Neural crest cell (in vitro differentiated cells): ENCODE measurements around the gene FAM20B. TPM values are rescaled to one million over a fixed set of nuclear protein-coding genes. Genes with fewer than 3 reads are reported as not detected.
A peak's percentile ranks its signal among the peaks of the same experiment; 100 is the strongest.

Experiments used
- DNase-seq: peaks from one replicate; pipeline ENCODE4 v3.0.0; 2021; ENCODE audit warnings: low read depth, mixed read lengths, low spot score
- H3K27ac Mint-ChIP-seq: one replicate; pipeline ENCODE4 v1.8.0; 2021; ENCODE audit warnings: mild to moderate bottlenecking, mixed read lengths; ENCODE audit not compliant: unreplicated experiment
- H3K27me3 Mint-ChIP-seq: 2 replicates; pipeline ENCODE4 v1.8.0; 2021; ENCODE audit warnings: low read depth, mild to moderate bottlenecking, mixed read lengths
- H3K36me3 Mint-ChIP-seq: 2 replicates; pipeline ENCODE4 v1.8.0; 2021; ENCODE audit warnings: low read depth, mild to moderate bottlenecking, mixed read lengths
- H3K4me1 Mint-ChIP-seq: 2 replicates; pipeline ENCODE4 v1.8.0; 2021; ENCODE audit warnings: mixed read lengths
- H3K4me3 Mint-ChIP-seq: one replicate; pipeline ENCODE4 v1.8.0; 2021; ENCODE audit warnings: mild to moderate bottlenecking, mixed read lengths
- H3K9me3 Mint-ChIP-seq: 2 replicates; pipeline ENCODE4 v1.8.0; 2021; ENCODE audit warnings: mixed read lengths
- total RNA-seq: library from RNA; stranded (reverse); gene quantifications from 2 replicates; pipeline ENCODE4 v1.2.1, GENCODE V29; 2021
- TF ChIP-seq, protein P1 (sequence below): fragments of 200-600 bp; sonication (generic); conservative IDR thresholded peaks from 2 replicates; pipeline ENCODE4 v1.5.0; 2021; ENCODE audit warnings: antibody characterized with exemption, mild to moderate bottlenecking

Gene FAM20B
- total RNA-seq, 1 donor from 2014 or later, result 39.7 TPM

DNA sequence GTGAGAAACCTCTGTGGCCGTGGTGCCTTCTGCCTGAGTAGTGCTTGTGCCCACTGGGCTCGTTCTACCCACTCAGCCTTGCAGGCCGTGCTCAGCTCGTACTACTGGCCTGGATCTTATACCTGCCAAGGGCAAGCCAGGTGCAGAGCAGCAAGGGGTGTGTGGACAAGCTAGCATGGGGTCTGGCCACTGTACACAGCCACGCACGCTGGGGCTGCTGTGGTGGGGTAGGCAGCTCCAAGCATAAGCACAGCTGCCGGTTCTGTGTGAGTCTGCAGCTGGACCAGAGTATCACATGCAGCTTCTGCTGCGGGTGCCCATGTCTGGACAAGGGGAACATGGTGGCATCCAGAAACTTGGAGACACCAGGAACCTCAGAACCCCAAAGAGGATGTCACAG is 16.4 kb downstream of the FAM20B start:
- Mint-ChIP-seq H3K27me3 (no peaks in the 10 kb centered on the region), H3K27ac (no peak overlapping the region), H3K4me3 (no peak overlapping the region), H3K4me1 (peaks cover 17% of the 10 kb centered on the region), H3K36me3 (peaks cover 9% of the 10 kb centered on the region), H3K9me3 (no peaks in the 10 kb centered on the region)
- DNase-seq, result no peak
- TF ChIP-seq, protein P1, sequence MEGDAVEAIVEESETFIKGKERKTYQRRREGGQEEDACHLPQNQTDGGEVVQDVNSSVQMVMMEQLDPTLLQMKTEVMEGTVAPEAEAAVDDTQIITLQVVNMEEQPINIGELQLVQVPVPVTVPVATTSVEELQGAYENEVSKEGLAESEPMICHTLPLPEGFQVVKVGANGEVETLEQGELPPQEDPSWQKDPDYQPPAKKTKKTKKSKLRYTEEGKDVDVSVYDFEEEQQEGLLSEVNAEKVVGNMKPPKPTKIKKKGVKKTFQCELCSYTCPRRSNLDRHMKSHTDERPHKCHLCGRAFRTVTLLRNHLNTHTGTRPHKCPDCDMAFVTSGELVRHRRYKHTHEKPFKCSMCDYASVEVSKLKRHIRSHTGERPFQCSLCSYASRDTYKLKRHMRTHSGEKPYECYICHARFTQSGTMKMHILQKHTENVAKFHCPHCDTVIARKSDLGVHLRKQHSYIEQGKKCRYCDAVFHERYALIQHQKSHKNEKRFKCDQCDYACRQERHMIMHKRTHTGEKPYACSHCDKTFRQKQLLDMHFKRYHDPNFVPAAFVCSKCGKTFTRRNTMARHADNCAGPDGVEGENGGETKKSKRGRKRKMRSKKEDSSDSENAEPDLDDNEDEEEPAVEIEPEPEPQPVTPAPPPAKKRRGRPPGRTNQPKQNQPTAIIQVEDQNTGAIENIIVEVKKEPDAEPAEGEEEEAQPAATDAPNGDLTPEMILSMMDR, result no peak

DNA sequence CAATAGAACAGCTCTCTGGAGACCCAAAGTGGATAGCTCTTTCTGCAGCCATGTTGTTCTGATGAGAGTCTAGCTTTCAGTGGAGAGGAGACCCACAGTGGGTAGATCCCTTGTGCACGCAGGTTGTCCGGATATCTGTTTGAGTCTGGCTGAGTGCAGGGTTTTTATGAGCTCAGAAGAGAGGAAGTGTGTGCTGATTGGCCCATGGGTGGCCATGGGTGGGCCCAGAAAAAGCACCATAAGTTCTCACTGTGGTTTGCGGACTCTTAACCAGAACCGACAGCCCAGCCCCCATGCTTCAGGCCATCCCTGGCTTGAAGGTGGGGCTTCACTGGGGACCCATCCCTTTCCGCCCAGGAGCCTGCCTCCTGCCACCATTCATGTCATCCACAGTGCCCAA is 17.0 kb downstream of the FAM20B start:
- Mint-ChIP-seq H3K27me3 (no peaks in the 10 kb centered on the region), H3K9me3 (no peaks in the 10 kb centered on the region), H3K36me3 (peaks cover 9% of the 10 kb centered on the region), H3K27ac (peak overlapping the region; percentile 58), H3K4me1 (peaks cover 22% of the 10 kb centered on the region), H3K4me3 (no peak overlapping the region)
- TF ChIP-seq, protein P1, result no peak
- no peak for DNase-seq

DNA sequence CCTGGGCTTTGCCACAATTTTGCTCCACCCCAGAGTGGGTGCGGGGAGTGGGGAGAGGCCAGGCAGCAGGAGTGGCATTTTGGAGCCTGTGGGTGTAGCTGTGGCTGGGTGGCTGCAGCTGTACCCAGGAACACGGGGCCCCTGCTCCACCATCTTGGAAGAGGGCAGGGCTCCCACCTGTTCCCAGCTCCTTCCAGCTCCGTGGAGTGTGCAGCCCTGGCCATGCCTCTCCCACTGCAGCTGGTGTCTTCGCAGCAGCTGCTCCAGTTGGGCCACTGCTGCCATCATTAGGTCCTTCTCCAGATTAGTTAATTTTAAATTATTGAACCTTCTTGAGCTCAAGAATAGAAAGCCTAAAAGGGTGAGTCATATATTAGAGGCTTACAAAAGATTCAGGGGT is 17.6 kb downstream of the FAM20B start:
- TF ChIP-seq, protein P1, result no peak
- no peak for DNase-seq
- no peaks in the 10 kb centered on the region for H3K9me3 Mint-ChIP-seq
- no peak overlapping the region for H3K27ac Mint-ChIP-seq
- peaks cover 22% of the 10 kb centered on the region for H3K4me1 Mint-ChIP-seq
- H3K27me3 Mint-ChIP-seq, result no peaks in the 10 kb centered on the region
- no peak overlapping the region for H3K4me3 Mint-ChIP-seq
- peaks cover 10% of the 10 kb centered on the region for H3K36me3 Mint-ChIP-seq

DNA sequence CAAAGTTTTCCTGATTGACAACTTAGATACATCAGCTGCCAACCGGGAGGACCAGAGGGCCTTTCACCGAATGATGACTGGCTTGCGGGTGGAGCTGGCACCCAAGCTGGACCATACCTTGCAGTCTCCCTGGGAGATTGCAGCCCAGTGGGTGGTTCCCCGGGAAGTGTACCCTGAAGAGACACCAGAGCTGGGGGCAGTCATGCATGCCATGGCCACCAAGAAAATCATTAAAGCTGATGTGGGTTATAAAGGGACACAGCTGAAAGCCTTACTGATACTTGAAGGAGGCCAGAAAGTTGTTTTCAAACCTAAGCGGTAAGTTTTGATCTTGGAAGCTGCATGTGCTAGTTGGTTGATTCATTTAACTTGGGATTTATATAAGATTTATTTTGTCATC is 18.2 kb downstream of the FAM20B start:
- TF ChIP-seq, protein P1, result no peak
- H3K4me3 Mint-ChIP-seq, result no peak overlapping the region
- H3K9me3 Mint-ChIP-seq, result no peaks in the 10 kb centered on the region
- peaks cover 16% of the 10 kb centered on the region for H3K4me1 Mint-ChIP-seq
- DNase-seq, result no peak
- H3K27ac Mint-ChIP-seq, result no peak overlapping the region
- H3K36me3 Mint-ChIP-seq, result peaks cover 11% of the 10 kb centered on the region
- H3K27me3 Mint-ChIP-seq, result no peaks in the 10 kb centered on the region

DNA sequence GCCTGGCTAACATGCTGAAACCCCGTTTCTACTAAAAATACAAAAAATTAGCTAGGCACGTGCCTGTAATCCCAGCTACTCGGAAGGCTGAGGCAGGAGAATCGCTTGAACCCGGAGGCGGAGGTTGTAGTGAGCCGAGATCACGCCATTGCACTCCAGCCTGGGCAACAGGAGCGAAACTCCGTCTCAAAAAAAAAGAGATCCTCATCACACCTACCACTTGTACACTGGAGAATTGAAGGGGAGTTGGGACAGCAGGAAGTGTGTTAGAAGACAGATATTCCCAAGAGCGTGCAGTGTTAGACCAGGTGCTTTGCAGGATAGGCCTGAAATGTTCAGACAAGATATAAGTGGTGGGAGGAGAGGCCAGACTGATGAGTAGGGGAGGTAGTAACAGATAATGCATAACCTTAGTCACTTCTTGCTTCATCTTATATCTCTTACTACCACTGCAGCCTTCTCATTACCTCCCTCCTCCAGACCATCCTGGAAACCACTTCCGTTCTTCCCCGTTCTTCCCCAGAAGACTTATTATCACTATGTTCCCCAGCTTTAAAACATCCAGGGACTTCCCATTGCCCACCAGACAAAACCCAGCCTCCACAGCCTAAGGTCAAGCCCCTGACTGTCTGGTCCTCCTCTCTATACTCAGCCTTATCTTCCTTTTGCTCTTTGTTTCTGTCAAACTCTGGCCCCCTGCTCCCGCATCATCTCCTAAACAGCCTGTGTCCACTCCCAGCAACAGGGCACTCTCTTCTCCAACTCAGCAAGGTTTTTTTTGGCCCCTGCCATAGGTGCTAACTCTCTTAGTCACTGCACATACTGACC is 21.3 kb downstream of the FAM20B start:
- H3K4me1 Mint-ChIP-seq, result peaks cover 11% of the 10 kb centered on the region
- H3K36me3 Mint-ChIP-seq, result peaks cover 11% of the 10 kb centered on the region
- H3K27ac Mint-ChIP-seq, result peak overlapping the region; percentile 75
- H3K9me3 Mint-ChIP-seq, result no peaks in the 10 kb centered on the region
- TF ChIP-seq, protein P1, result no peak
- no peak overlapping the region for H3K4me3 Mint-ChIP-seq
- no peak for DNase-seq
- no peaks in the 10 kb centered on the region for H3K27me3 Mint-ChIP-seq
